Sigmoid colon (tissue), 7 donors: ENCODE data around the gene CELA2B. TPM values are rescaled to one million over a fixed set of nuclear protein-coding genes. Genes with fewer than 3 reads are reported as not detected.

Experiments used
- DNase-seq: peaks from one replicate; pipeline ENCODE4 v3.0.0-alpha.2; 2019
- H3K27ac ChIP-seq, 4 donors: fragments of 200-600 bp; sonication (generic); one replicate each; pipeline ENCODE4 v1.5.1; 2016 to 2019; ENCODE audit warnings: mild to moderate bottlenecking in 1 of 4
- H3K27me3 ChIP-seq, 3 donors: fragments of 200-600 bp; sonication (generic); one replicate each; pipeline ENCODE4 v1.5.1; 2019; ENCODE audit warnings: mild to moderate bottlenecking in 1 of 3
- H3K36me3 ChIP-seq, 4 donors: fragments of 200-600 bp; sonication (generic); one replicate each; pipeline ENCODE4 v1.5.1; 2016 to 2019
- H3K4me1 ChIP-seq, 4 donors: fragments of 200-600 bp; sonication (generic); one replicate each; pipeline ENCODE4 v1.5.1; 2017 to 2019
- H3K4me3 ChIP-seq, 4 donors: fragments of 200-600 bp; sonication (generic); one replicate each; pipeline ENCODE4 v1.5.1; 2017 to 2019; ENCODE audit warnings: mild to moderate bottlenecking in 2 of 4, moderate library complexity in 1 of 4
- H3K9me3 ChIP-seq, 4 donors: fragments of 200-600 bp in 3 of 4; sonication (generic) in 3 of 4; one replicate each; pipeline versions ENCODE4 v1.5.1 to v1.6.1; 2013 to 2019
- CTCF ChIP-seq, 4 experiments: fragments of 450-650 bp in 3 of 4; fragments of 200-600 bp in 1 of 4; IDR thresholded peaks; one replicate each; pipeline ENCODE4 v1.5.1; 2016 to 2019; ENCODE audit warnings: antibody characterized with exemption in 4 of 4, mild to moderate bottlenecking in 3 of 4, moderate library complexity in 2 of 4
- EP300 ChIP-seq, 4 donors: sonication (generic); formaldehyde crosslinking; IDR thresholded peaks; one replicate each; pipeline ENCODE4 v1.6.1; 2017; ENCODE audit warnings: antibody characterized with exemption in 4 of 4
- POLR2A ChIP-seq, 2 donors: fragments of 450-650 bp; IDR thresholded peaks; one replicate each; pipeline ENCODE4 v1.6.1; 2016; ENCODE audit warnings: antibody characterized with exemption in 2 of 2, mild to moderate bottlenecking in 2 of 2, moderate library complexity in 2 of 2
- POLR2AphosphoS5 ChIP-seq, 4 donors: sonication (generic); formaldehyde crosslinking; IDR thresholded peaks; one replicate each; pipeline ENCODE4 v1.6.1; 2017; ENCODE audit warnings: antibody characterized with exemption in 4 of 4
- WGBS, 2 donors: extraction: QIAGEN DNeasy Blood & Tissue Kit; methylation state at CpG; one replicate each; pipeline ENCODE4 v1.1.7; 2013; 5-methylcytosine and 5-hydroxymethylcytosine counted together
- intact Hi-C: fragments of 100-400 bp; cut with DNase I; formaldehyde crosslinking; loops from one replicate; pipeline ENCODE4 v1.15.1; 2023
- polyA plus RNA-seq, 3 donors: library from polyadenylated mRNA; stranded (reverse); fragments of 200-250 nt; gene quantifications; one replicate each; pipeline ENCODE4 v1.2.3, GENCODE V29; 2013
- total RNA-seq, 4 donors: library from RNA; depleted of rRNA; stranded (reverse); fragments of >200 nt; gene quantifications; one replicate each; pipeline ENCODE4 v1.1.0, GENCODE V29; 2016
- donor health status: healthy with polysubstance abuse.
- donor health status: Bipolar disorder and iron deficiency.
- donor health status: healthy.

Gene CELA2B
- total and polyA plus RNA-seq, 7 donors: not detected

DNA sequence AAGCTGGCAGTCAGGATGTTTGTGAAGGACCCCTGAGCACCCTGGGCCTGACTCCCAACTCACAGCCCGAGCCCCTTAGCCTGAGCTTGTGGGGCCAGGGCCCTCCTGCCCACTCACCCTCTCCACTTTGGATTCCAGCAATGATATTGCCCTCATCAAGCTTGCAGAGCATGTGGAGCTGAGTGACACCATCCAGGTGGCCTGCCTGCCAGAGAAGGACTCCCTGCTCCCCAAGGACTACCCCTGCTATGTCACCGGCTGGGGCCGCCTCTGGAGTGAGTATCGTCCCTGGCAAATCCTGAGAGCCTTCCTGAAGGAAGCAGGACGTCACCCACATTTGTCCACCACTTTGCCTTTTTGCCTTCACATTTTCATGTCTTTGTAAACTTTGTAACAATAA is 32.6 kb upstream of the CELA2B start:
- Histone ChIP-seq H3K9me3 (no peaks in the 10 kb centered on the region), H3K27me3 (peaks cover 0 to 4% (median 0%) of the 10 kb centered on the region in 3 donors), H3K4me3 (no peak overlapping the region), H3K4me1 (no peaks in the 10 kb centered on the region), H3K36me3 (no peaks in the 10 kb centered on the region), H3K27ac (no peak overlapping the region)
- intact Hi-C loops: no loop called here
- no peak for TF ChIP-seq CTCF (IDR thresholded peaks at IDR 0.05)
- TF ChIP-seq EP300 (IDR thresholded peaks at IDR 0.05): no peak
- no peak for TF ChIP-seq POLR2A (IDR thresholded peaks at IDR 0.05)
- no peak for TF ChIP-seq POLR2AphosphoS5 (IDR thresholded peaks at IDR 0.05)
- no peak for DNase-seq
- WGBS, 2 donors: 73 to 84% methylated on average over 5 of the region's 5 CpGs

- no peaks in the 10 kb centered on the region for H3K36me3 ChIP-seq
- intact Hi-C loops: no loop called here
- H3K27ac ChIP-seq: no peak overlapping the region
- no peaks in the 10 kb centered on the region for H3K4me1 ChIP-seq
- TF ChIP-seq POLR2AphosphoS5 (IDR thresholded peaks at IDR 0.05) (no peak), EP300 (IDR thresholded peaks at IDR 0.05) (no peak), POLR2A (IDR thresholded peaks at IDR 0.05) (no peak), CTCF (IDR thresholded peaks at IDR 0.05) (no peak)
- no peaks in the 10 kb centered on the region for H3K9me3 ChIP-seq
- WGBS, 2 donors: 85 to 87% methylated on average over 17 of the region's 17 CpGs
- H3K4me3 ChIP-seq: no peak overlapping the region
- H3K27me3 ChIP-seq: peaks cover 0 to 4% (median 0%) of the 10 kb centered on the region in 3 donors
- no peak for DNase-seq
Observed at GRCh38 chr1:15444468-15445389, 31.2 kb upstream of the CELA2B start.

GRCh38 chr1:15445390-15446122 is 30.3 kb upstream of the CELA2B start:
- H3K9me3 ChIP-seq: no peaks in the 10 kb centered on the region
- TF ChIP-seq POLR2AphosphoS5 (IDR thresholded peaks at IDR 0.05): no peak
- TF ChIP-seq EP300 (IDR thresholded peaks at IDR 0.05): no peak
- no peak for TF ChIP-seq POLR2A (IDR thresholded peaks at IDR 0.05)
- TF ChIP-seq CTCF (IDR thresholded peaks at IDR 0.05): no peak
- H3K27me3 ChIP-seq: peaks cover 0 to 4% (median 0%) of the 10 kb centered on the region in 3 donors
- no peaks in the 10 kb centered on the region for H3K4me1 ChIP-seq
- intact Hi-C loops: no loop called here
- DNase-seq: no peak
- WGBS, 2 donors: 74 to 79% methylated on average over 14 of the region's 14 CpGs
- H3K4me3 ChIP-seq: no peak overlapping the region
- H3K36me3 ChIP-seq: no peaks in the 10 kb centered on the region
- no peak overlapping the region for H3K27ac ChIP-seq

- Histone ChIP-seq H3K9me3 (no peaks in the 10 kb centered on the region), H3K27ac (no peak overlapping the region), H3K36me3 (no peaks in the 10 kb centered on the region), H3K27me3 (peaks cover 0 to 4% (median 0%) of the 10 kb centered on the region in 3 donors), H3K4me3 (no peak overlapping the region), H3K4me1 (no peaks in the 10 kb centered on the region)
- DNase-seq: no peak
- TF ChIP-seq POLR2AphosphoS5 (IDR thresholded peaks at IDR 0.05): no peak
- TF ChIP-seq POLR2A (IDR thresholded peaks at IDR 0.05): no peak
- TF ChIP-seq EP300 (IDR thresholded peaks at IDR 0.05): no peak
- TF ChIP-seq CTCF (IDR thresholded peaks at IDR 0.05): no peak
- intact Hi-C loops: no loop called here
- WGBS, 2 donors: 16 to 64% methylated on average over 4 of the region's 4 CpGs
Observed at GRCh38 chr1:15446212-15446611, 29.7 kb upstream of the CELA2B start.
